ENCODE measurements around the gene BARD1.
A peak's percentile ranks its signal among the peaks of the same experiment; 100 is the strongest.
"Not testable (repeated sequence)": the region's sequence is repeated elsewhere in the genome, so short reads cannot be mapped to it uniquely, and the experiment has no call there.

BARD1 gene

GRCh38 chr2:214808981-214809750 lies at the start of gene BARD1:
TSS of gene BARD1 (minus strand) at chr2:214809683. CDS start at chr2:214809569, 114 bp downstream.
- peak; percentile 47 for DNase-seq (ENCODE audit: low spot score)

- DNase-seq (ENCODE audit: low spot score): no peak
These were observed 46.7 kb upstream of the BARD1 start for GRCh38 chr2:214856137-214856536.

GRCh38 chr2:214853906-214854305 lies 44.4 kb upstream of the BARD1 start:
- no peak for DNase-seq (ENCODE audit: low spot score)

- no peak for DNase-seq (ENCODE audit: low spot score)
These were observed 34.3 kb upstream of the BARD1 start for GRCh38 chr2:214843823-214844222.

- no peak for DNase-seq (ENCODE audit: low spot score)
These were observed 30.0 kb upstream of the BARD1 start for GRCh38 chr2:214839464-214839863.

- no peak for DNase-seq (ENCODE audit: low spot score)
These were observed 28.0 kb upstream of the BARD1 start for GRCh38 chr2:214837466-214837865.

- DNase-seq (ENCODE audit: low spot score): no peak
These were observed 27.1 kb upstream of the BARD1 start for GRCh38 chr2:214836568-214836967.

GRCh38 chr2:214830794-214831346 lies 21.4 kb upstream of the BARD1 start:
- no peak for DNase-seq (ENCODE audit: low spot score)

GRCh38 chr2:214816008-214816533 lies 6.6 kb upstream of the BARD1 start:
- DNase-seq (ENCODE audit: low spot score): no peak

- DNase-seq (ENCODE audit: low spot score): no peak
These were observed 1.2 kb upstream of the BARD1 start for GRCh38 chr2:214810671-214811070.

GRCh38 chr2:214809751-214810564 lies 475 bp upstream of the BARD1 start:
- peak; percentile 81 for DNase-seq (ENCODE audit: low spot score)

- DNase-seq (ENCODE audit: low spot score): no peak
These were observed 1.8 kb downstream of the BARD1 start for GRCh38 chr2:214807653-214808052.

- DNase-seq (ENCODE audit: low spot score): no peak
These were observed 7.6 kb downstream of the BARD1 start for GRCh38 chr2:214801768-214802397.

GRCh38 chr2:214801068-214801467 lies 8.4 kb downstream of the BARD1 start:
- no peak for DNase-seq (ENCODE audit: low spot score)

- no peak for DNase-seq (ENCODE audit: low spot score)
These were observed 9.3 kb downstream of the BARD1 start for GRCh38 chr2:214800180-214800579.

- no peak for DNase-seq (ENCODE audit: low spot score)
These were observed 12.6 kb downstream of the BARD1 start for GRCh38 chr2:214796911-214797310.

GRCh38 chr2:214783181-214783580 lies 26.3 kb downstream of the BARD1 start:
- DNase-seq (ENCODE audit: low spot score): not testable (repeated sequence)

GRCh38 chr2:214782671-214783070 lies 26.8 kb downstream of the BARD1 start:
- no peak for DNase-seq (ENCODE audit: low spot score)

GRCh38 chr2:214781226-214781625 lies 28.3 kb downstream of the BARD1 start:
- no peak for DNase-seq (ENCODE audit: low spot score)

- DNase-seq (ENCODE audit: low spot score): no peak
These were observed 33.5 kb downstream of the BARD1 start for GRCh38 chr2:214775971-214776370.

- DNase-seq (ENCODE audit: low spot score): no peak
These were observed 35.4 kb downstream of the BARD1 start for GRCh38 chr2:214774108-214774507.

- DNase-seq (ENCODE audit: low spot score): no peak
These were observed 37.0 kb downstream of the BARD1 start for GRCh38 chr2:214772443-214773015.

All from HuH-7 (cell line).